A549 (cell line): ENCODE data around the gene PRKN.

ENCODE experiments used
- CEBPB ChIP-seq, 2 experiments: fragments of >200 bp in 1 of 2; sonication (Bioruptor Twin) in 1 of 2; formaldehyde crosslinking in 1 of 2; IDR thresholded peaks; 2 replicates each; pipeline ENCODE4 v1.6.1; 2012 to 2016
- EP300 ChIP-seq, 2 experiments: fragments of >200 bp; sonication (Bioruptor Twin); formaldehyde crosslinking; IDR thresholded peaks; 2 replicates in 1 of 2; 3 replicates in 1 of 2; pipeline ENCODE4 v1.6.1; 2016 to 2017
- MYC ChIP-seq: IDR thresholded peaks from 2 replicates; pipeline ENCODE4 v1.6.1; 2012; ENCODE audit warnings: mild to moderate bottlenecking, inconsistent platforms, low read length, improper control_type of control experiment, borderline replicate concordance
- POLR2A ChIP-seq: IDR thresholded peaks from 2 replicates; pipeline ENCODE4 v1.6.1; 2012; ENCODE audit warnings: mild to moderate bottlenecking, low read length
- SMC3 ChIP-seq: fragments of >200 bp; sonication (Bioruptor Twin); formaldehyde crosslinking; IDR thresholded peaks from 3 replicates; pipeline ENCODE4 v1.6.1; 2018; ENCODE audit warnings: inconsistent platforms
- ZC3H11A ChIP-seq: fragments of 450-650 bp; IDR thresholded peaks from 2 replicates; pipeline ENCODE4 v1.6.1; 2014; ENCODE audit warnings: antibody characterized with exemption, mild to moderate bottlenecking
- TF ChIP-seq, protein P1 (sequence below): fragments of >200 bp; sonication (Bioruptor Twin); formaldehyde crosslinking; IDR thresholded peaks from 3 replicates; pipeline ENCODE4 v1.5.1; 2016
- TF ChIP-seq, protein P2 (sequence below): fragments of 450-650 bp; IDR thresholded peaks from 2 replicates; pipeline ENCODE4 v1.6.1; 2014; ENCODE audit warnings: antibody characterized with exemption

GRCh38 chr6:162211777-162212176 lies 515.8 kb downstream of the PRKN start:
- TF ChIP-seq, protein P1, sequence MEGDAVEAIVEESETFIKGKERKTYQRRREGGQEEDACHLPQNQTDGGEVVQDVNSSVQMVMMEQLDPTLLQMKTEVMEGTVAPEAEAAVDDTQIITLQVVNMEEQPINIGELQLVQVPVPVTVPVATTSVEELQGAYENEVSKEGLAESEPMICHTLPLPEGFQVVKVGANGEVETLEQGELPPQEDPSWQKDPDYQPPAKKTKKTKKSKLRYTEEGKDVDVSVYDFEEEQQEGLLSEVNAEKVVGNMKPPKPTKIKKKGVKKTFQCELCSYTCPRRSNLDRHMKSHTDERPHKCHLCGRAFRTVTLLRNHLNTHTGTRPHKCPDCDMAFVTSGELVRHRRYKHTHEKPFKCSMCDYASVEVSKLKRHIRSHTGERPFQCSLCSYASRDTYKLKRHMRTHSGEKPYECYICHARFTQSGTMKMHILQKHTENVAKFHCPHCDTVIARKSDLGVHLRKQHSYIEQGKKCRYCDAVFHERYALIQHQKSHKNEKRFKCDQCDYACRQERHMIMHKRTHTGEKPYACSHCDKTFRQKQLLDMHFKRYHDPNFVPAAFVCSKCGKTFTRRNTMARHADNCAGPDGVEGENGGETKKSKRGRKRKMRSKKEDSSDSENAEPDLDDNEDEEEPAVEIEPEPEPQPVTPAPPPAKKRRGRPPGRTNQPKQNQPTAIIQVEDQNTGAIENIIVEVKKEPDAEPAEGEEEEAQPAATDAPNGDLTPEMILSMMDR, result no peak
- no peak for TF ChIP-seq POLR2A
- no peak for TF ChIP-seq EP300 (IDR thresholded peaks at IDR 0.05)
- no peak for TF ChIP-seq MYC
- TF ChIP-seq CEBPB (IDR thresholded peaks at IDR 0.05), result no peak
- TF ChIP-seq, protein P2, sequence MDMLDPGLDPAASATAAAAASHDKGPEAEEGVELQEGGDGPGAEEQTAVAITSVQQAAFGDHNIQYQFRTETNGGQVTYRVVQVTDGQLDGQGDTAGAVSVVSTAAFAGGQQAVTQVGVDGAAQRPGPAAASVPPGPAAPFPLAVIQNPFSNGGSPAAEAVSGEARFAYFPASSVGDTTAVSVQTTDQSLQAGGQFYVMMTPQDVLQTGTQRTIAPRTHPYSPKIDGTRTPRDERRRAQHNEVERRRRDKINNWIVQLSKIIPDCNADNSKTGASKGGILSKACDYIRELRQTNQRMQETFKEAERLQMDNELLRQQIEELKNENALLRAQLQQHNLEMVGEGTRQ, result no peak
- TF ChIP-seq ZC3H11A, result no peak
- no peak for TF ChIP-seq SMC3
